Panc1 (cell line): ENCODE results near the gene GSTT2.
"Not testable (repeated sequence)": the region's sequence is repeated elsewhere in the genome, so short reads cannot be mapped to it uniquely, and the experiment has no call there.

Experiments used
- CTCF ChIP-seq: fragments of 450-650 bp; IDR thresholded peaks from 2 replicates; pipeline ENCODE4 v1.5.1; 2017; ENCODE audit warnings: mild to moderate bottlenecking
- SIN3A ChIP-seq: IDR thresholded peaks from 2 replicates; pipeline ENCODE4 v1.6.1; 2012; ENCODE audit warnings: low read depth, mild to moderate bottlenecking, low read length, moderate library complexity, borderline replicate concordance; ENCODE audit not compliant: insufficient read depth
- TCF7L2 ChIP-seq: IDR thresholded peaks from 2 replicates; pipeline ENCODE4 v1.6.1; 2011; ENCODE audit warnings: mild to moderate bottlenecking, low read depth, low read length, inconsistent platforms

GRCh38 chr22:23955886-23956285 lies 24.0 kb upstream of the GSTT2 start:
- not testable (repeated sequence) for TF ChIP-seq CTCF, SIN3A, TCF7L2
